GM19193 (cell line): ENCODE measurements around the gene ZFP82.

ENCODE experiments used
- POLR2A ChIP-seq: IDR thresholded peaks from 4 replicates; pipeline ENCODE4 v1.6.1; 2011; ENCODE audit not compliant: insufficient read depth, insufficient read length; ENCODE audit errors: extremely low read depth

ZFP82 gene

DNA sequence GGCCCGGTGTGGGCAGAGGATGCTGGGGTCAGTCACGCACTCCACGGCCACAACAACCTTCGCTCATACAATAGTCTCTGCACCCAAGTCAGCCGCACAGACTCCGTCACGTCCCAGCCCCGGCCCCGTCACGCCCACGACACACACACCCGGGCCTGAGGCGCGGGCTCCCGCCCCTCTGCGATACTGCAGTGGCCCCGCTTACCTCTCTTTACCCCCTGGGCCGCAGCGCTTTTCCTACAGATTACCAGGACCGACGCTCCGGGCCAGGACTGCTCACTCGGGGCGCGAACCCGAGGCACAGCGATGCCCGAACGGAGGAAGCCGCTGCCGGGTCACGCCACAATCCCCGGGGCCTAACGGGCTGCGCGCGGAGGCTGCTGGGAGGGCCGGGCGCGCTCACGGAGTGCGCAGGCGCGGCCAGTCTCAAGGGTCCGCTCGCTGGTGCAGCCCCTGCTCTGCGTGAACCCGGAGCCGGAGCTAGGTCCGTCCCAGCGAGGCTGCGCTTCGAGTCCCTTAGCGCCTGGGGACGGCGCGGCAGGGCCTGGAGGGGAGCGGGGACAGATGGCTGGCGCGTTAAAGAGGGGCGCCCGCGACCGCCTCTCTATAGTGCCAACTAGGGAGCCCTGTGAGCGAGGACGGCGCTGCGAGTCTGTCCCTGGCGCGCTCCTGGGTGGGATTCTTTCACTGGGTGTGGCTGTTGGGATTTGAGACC is at the start of gene ZFP82:
Gene ZFP82, minus strand, starts transcription at position 358 of the 715 bp plus-strand sequence. CDS start 8,855 bp downstream, outside the sequence.
- peak; percentile 77 for TF ChIP-seq POLR2A

DNA sequence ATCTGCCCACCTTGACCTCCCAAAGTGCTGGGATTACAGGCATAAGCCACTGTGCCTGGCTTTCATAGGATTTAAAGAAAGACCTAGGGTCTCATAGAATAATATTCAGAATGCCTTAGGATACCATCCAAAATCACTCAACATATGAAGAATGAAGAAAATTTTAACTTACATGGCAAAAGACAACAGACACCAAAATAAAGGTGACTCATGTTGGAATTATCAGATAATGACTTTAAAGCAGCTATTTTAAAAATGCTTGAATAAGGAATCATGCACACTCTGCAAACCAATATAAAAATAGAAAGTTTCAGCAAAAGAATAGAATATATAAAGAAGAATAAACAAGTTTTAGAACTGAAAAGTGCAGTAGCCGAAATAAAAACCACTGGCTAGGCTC is 41.6 kb upstream of the ZFP82 start:
- TF ChIP-seq POLR2A, result no peak

DNA sequence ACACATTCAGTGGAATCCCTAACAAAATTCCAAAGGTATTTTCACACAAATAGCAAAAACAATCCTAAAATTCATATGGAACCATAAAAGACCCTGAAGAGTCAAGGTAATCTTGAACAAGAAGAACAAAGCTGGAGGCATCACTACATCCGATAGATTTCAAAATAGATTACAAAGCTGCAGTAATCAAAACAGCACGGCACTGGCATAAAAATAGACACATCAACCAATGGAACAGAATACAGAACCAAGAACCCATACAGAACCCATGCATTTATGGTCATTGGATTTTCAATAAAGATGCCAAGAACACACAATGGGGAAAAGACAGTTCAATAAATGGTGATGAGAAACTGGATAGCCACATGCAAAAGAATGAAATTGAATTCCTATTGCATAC is 38.4 kb upstream of the ZFP82 start:
- TF ChIP-seq POLR2A, result no peak

DNA sequence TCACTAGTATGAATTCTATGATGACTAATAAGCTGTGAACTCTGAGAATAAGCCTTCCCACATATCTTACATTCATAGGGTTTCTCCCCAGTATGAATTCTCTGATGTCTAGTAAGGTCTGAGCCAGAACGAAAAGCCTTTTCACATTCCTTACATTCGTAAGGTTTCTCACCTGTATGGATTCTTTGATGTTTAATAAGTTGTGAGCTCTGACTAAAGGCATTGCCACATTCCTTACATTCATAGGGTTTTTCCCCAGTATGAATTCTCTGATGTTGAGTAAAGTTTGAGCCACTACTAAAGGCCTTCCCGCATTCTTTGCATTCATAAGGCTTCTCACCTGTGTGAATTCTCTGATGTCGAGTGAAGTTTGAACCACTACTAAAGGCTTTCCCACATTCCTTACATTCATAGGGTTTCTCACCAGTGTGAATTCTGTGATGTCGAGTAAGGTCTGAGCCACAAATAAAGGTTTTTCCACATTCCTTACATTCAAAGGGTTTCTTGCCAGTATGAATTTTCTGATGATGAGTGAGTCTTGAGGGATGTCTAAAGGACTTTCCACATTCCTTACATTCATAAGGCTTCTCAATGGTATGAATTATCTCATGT is 30.7 kb upstream of the ZFP82 start:
- no peak for TF ChIP-seq POLR2A

DNA sequence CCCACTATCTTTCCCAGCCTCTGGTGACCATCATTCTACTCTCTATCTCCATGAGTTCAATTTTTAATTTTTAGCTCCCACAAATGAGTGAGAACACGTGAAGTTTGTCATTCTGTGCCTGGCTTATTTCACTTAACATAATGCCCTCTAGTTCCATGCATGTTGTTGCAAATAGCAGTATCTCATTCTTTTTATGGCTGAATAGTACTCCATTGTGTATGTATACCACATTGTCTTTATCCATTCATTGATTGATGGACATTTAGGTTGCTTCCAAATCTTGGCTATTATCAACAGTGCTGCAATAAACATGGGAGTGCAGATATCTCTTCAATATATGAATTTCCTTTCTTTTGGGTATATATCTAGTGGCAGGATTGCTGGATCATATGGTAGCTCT is 22.9 kb upstream of the ZFP82 start:
- no peak for TF ChIP-seq POLR2A

DNA sequence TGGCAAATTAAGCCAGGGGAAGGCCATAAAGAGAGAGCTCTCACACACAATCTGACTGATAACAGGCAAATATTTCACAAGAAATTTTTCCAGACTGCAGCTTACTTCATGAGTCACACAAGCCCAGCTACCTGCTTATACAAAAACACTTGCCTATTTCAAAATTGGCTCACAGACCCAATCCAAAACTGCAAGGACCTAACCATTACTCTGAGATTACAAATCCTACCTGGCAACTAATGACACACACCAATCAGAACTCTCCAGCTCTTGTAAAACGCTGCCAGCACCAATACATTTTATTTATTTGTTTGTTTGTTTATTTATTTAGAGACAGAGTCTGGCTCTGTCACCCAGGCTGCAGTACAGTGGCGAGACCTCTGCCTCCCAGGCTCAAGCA is 18.1 kb upstream of the ZFP82 start:
- no peak for TF ChIP-seq POLR2A

DNA sequence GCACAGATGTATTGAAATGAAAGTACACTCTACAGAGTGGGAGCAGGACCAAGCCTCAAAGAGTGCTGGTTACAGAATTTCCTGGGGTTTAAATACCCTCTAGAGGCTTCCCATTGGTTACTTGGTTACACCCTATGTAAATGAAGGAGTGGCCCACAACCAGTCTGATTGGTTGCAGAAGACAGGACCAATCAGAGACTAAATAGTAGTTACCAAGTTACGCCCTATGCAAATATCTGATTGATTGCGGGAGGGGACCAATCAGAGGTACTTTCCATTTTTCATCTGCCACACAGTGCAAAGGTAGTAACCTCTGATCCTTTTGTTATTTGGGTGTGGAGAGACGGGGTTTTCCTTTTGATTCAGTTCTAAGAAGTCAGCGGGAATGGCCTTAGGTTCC is 5.5 kb upstream of the ZFP82 start:
- no peak for TF ChIP-seq POLR2A

DNA sequence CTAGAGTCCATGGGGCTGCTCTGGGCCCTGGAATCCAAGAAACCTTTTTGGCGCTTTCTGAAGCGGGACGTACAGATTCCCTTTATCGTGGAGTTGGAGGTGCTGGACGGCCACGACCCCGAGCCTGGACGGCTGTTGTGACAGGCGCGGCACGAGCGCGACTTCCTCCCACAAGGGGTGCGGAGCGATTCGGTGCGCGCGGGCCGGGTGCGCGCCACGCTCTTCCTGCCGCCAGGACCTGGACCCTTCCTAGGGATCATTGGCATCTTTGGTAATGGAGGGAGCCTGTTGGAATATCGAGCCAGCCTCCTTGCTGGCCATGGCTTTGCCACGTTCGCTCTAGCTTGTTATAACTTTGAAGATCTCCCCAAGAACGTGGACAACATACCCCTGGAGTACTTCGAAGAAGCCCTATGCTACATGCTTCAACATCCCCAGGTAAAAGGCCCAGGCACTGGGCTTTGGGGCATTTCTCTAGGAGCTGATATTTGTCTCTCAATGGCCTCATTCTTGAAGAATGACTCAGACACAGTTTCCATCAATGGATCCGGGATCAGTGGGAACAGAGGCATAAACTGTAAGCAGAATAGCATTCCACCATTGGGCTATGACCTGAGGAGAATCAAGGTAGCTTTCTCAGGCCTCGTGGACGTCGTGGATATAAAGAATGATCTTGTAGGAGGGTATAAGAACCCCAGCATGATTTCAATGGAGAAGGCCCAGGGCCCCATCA is 3.5 kb upstream of the ZFP82 start:
- TF ChIP-seq POLR2A, result no peak

DNA sequence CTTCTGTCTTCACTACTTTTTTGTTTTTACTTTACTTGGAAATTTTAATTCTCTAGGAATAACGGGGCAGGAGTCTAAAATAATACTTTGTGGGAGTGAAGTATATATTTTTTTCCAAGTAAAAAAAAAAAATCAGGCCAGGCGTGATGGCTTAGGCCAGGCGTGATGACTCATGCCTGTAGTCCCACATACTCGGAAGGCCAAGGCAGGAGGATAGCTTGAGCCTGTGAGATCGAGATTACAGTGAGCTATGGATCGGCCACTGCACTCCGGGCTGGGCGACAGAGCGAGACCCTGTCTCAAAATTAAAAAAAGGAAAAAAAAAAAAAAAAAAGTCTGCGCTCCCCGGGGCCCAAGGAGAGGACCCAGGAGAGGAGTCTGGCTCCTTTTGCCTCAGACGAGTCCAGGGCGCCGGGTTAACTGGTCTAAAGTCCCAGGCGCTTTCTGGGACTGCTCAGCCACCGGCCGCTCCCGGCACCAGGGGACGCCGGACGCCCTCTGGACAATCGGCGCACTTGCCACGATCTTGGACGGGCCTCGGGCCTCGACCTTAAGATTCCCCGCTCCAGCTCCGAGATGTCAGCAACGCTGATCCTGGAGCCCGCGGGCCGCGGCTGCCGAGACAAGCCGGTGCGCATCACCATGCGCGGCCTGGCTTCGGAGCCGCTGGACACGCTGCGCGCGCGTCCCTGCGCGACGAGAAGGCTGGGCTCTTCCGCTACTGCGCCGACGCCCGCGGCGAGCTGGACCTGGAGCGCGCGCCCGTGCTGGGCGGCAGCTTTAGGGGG is 2.7 kb upstream of the ZFP82 start:
- no peak for TF ChIP-seq POLR2A

DNA sequence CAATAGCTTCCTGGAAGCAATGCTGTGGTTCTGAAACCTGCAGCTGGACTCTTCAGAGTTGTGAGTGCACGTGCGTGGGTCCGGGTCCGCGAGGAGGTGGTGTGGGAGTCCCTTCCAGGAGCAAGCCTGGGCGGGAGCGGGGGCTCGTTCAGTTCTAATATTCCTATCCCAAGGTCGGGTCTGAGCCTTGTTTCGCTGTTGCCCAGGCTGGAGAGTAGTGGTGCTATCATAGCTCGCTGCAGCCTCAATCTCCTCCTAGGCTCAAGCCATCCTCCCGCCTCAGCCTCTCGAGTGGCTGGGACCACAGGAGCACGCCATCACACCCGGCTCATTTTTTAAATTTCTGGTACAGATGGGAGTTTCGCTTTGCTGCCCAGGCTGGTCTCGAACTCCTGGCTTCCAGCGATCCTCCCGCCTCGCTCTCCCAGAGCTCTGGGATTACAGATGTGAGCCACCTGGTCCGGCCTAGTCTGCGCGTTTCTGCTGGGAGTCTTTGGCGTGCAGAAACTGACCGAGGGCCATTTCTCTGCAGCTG is 625 bp downstream of the ZFP82 start:
- TF ChIP-seq POLR2A, result no peak

DNA sequence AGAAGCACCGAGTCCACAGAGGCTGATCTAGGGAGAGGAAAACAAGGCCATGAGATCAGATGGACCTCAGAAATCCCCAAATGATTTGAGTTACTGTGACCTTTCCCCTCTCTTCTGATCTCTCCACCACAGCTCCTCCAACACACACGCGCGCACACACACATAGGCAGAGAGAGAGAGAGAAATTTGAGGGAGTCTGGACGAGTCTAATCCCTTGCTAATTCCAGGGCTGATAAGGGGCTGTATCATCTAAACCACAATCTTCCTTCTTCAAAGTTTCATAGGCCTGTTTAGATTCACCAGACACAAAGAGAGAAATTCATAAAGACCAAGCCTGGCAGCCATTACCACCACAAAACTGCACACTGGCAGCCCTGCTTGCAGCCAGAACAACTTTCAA is 8.6 kb downstream of the ZFP82 start:
- no peak for TF ChIP-seq POLR2A

DNA sequence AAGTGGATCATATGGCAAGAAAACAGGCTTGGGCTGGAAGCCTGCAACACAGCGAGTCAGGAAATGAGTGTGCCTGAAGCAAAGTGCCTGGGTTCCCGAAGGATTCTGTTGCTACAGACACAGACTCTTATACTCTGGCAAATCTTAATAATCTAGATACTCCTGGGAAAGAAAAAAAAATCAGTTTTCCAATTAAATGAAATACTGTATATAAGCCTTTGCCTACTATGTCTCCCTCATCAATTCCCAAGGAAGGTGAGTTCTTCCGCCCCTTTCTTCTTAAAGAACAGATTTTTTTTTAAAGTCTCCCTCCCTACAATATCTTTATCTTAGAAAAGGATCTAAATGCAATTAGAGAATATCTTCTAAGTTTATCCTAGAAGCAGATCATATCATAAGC is 10.3 kb downstream of the ZFP82 start:
- TF ChIP-seq POLR2A, result no peak

DNA sequence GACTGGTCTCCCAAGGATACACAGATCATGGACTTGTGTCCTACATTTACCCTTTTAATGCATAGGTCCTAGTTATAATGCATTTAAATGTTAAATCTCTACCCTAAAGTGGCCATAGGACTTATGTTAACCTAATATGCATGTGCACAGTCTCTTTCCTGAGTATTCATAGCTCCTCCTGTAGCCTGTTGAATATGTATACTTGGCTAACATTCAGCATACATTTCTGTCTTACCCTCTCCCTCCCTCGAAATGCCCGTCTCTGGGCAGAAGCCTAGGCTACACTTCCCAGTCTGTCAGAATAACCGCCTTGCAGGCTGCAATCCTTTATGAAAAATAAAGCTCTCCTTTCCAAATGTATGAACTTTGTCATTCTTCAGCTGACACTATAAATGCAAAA is 13.9 kb downstream of the ZFP82 start:
- no peak for TF ChIP-seq POLR2A

DNA sequence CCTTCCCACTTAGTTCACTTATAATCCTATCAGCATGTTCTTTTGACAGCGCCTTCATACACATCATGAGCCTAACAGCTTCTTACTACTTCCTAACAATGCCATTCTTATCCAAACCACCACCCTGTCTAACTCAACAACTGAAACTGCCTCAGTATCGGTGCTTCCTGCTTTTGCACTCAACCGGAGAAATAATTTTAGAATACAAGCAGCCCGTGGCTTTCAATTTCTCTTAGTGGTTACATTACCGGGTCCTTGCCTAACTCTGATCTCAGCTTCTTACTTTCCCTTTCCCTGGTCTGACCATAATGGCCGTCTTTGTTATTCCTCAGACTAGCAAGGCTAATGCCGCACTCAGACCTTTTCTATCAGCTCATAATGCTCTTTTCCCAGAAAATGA is 17.0 kb downstream of the ZFP82 start:
- TF ChIP-seq POLR2A, result no peak

DNA sequence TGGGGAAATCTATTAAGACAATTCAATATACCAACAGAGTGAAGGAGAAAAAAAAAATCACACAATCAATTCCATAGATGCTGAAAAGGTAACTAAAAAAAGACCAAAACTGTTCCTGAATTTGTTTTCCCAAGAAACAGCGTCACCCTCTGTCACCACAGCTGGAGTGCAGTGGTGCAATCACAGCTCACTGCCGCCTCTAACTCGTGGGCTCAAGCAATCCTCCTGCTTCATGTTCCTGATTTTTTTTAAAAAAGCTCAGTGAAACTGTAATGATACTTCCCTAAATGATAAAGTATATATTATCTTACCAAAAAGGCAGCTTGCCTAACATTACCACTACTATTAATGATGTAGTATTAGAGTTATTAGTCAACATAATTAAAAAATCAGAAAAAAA is 19.9 kb downstream of the ZFP82 start:
- TF ChIP-seq POLR2A, result no peak

DNA sequence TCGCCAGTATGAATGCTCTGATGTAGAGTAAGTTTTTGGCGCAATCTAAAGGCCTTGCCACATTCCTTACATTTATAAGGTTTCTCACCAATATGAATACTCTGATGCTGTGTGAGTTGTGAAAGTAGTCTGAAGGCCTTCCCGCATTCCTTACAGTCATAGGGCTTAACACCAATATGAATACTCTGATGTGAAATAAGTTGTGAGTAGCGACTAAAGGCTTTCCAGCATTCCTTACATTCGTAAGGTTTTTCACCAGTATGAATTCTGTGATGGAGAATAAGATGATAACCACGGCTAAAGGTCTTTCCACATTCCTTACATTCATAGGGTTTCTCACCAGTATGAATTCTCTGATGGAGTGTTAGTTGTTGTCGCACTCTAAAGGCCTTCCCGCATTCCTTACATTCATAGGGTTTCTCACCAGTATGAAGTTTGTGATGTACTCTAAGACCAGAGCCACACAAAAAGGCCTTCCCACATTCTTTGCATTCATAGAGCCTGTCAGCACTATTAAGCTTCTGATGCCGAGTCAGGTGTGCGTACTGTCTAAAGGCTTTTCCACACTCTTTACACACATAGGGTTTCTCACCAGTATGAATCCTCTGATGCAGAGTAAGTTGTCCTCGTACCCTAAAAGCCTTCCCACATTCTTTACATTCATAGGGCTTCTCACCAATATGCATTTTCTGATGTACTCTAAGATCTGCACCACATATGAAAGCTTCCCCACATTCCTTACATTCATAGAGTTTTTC is 25.3 kb downstream of the ZFP82 start:
- no peak for TF ChIP-seq POLR2A
